CD8-positive, alpha-beta memory T cell (primary cell): ENCODE measurements around the gene PIP5K1C. TPM values are rescaled to one million over a fixed set of nuclear protein-coding genes. Genes with fewer than 3 reads are reported as not detected.

ENCODE experiments used
- CTCF ChIA-PET: fragments of 350-600 bp; sonication (Branson Sonifier 250); formaldehyde crosslinking; loops from one replicate; lab custom pipeline; 2021; ENCODE audit warnings: antibody characterized with exemption; lab: Charles Lee
- POLR2A ChIA-PET: fragments of 350-600 bp; sonication (Branson Sonifier 250); formaldehyde crosslinking; loops from one replicate; lab custom pipeline; 2021; ENCODE audit warnings: antibody characterized with exemption; lab: Charles Lee
- DNase-seq, 5 donors: peaks; one replicate each; pipeline versions ENCODE4 v3.0.0 to v3.0.0-alpha.2; 2020 to 2022; ENCODE audit warnings: mixed read lengths in 1 of 5
- H3K27ac ChIP-seq: one replicate; pipeline ENCODE4 v1.7.0; 2013; ENCODE audit warnings: low read depth, mild to moderate bottlenecking, low read length, moderate library complexity
- H3K27me3 ChIP-seq: 2 replicates; pipeline ENCODE4 v1.7.0; 2013; ENCODE audit warnings: low read length, mild to moderate bottlenecking; ENCODE audit not compliant: insufficient read depth, poor library complexity, severe bottlenecking
- H3K36me3 ChIP-seq: 2 replicates; pipeline ENCODE4 v1.7.0; 2013; ENCODE audit warnings: mild to moderate bottlenecking, low read length, moderate library complexity; ENCODE audit not compliant: insufficient read depth
- H3K4me1 ChIP-seq: 2 replicates; pipeline ENCODE4 v1.7.0; 2013; ENCODE audit warnings: mild to moderate bottlenecking, low read length, moderate library complexity; ENCODE audit not compliant: insufficient read depth
- H3K4me3 ChIP-seq: 2 replicates; pipeline ENCODE4 v1.7.0; 2013; ENCODE audit warnings: mild to moderate bottlenecking, low read length
- H3K9me3 ChIP-seq: 2 replicates; pipeline ENCODE4 v1.7.0; 2013; ENCODE audit warnings: mild to moderate bottlenecking, low read length
- H3K27ac Mint-ChIP-seq, 8 donors: one replicate each; pipeline ENCODE4 v1.8.0; 2020 to 2021; ENCODE audit warnings: mixed read lengths in 8 of 8, mild to moderate bottlenecking in 6 of 8, inconsistent platforms in 3 of 8, moderate library complexity in 3 of 8
- H3K27me3 Mint-ChIP-seq, 2 donors: one replicate each; pipeline ENCODE4 v1.8.0; 2020 to 2021; ENCODE audit warnings: mixed read lengths in 2 of 2, mild to moderate bottlenecking in 1 of 2, moderate library complexity in 1 of 2
- H3K36me3 Mint-ChIP-seq, 3 donors: one replicate each; pipeline ENCODE4 v1.8.0; 2020 to 2021; ENCODE audit warnings: mixed read lengths in 3 of 3, inconsistent platforms in 1 of 3, mild to moderate bottlenecking in 1 of 3
- H3K4me1 Mint-ChIP-seq, 3 donors: one replicate each; pipeline ENCODE4 v1.8.0; 2020 to 2021; ENCODE audit warnings: mixed read lengths in 3 of 3, inconsistent platforms in 1 of 3, mild to moderate bottlenecking in 1 of 3
- H3K4me3 Mint-ChIP-seq, 7 donors: one replicate each; pipeline ENCODE4 v1.8.0; 2020 to 2021; ENCODE audit warnings: mixed read lengths in 7 of 7, mild to moderate bottlenecking in 6 of 7, moderate library complexity in 4 of 7, inconsistent platforms in 2 of 7
- H3K9me3 Mint-ChIP-seq, 5 donors: one replicate each; pipeline ENCODE4 v1.8.0; 2020 to 2022; ENCODE audit warnings: mixed read lengths in 5 of 5, mild to moderate bottlenecking in 3 of 5, moderate library complexity in 2 of 5, inconsistent platforms in 1 of 5
- polyA plus RNA-seq: library from polyadenylated mRNA; unstranded; fragments of 300-500 nt; fragmentation: Illumina TruSeq; gene quantifications from one replicate; pipeline ENCODE4 v1.2.3, GENCODE V29; 2021
- total RNA-seq, 2 experiments: library from RNA; stranded (reverse); gene quantifications; one replicate each; pipeline ENCODE4 v1.2.3, GENCODE V29; 2021

PIP5K1C gene
- total and polyA plus RNA-seq, 3 experiments from 2014 or later: 16.0 to 27.6 (median 26.9) TPM

- peaks cover 7% of the 10 kb centered on the region for H3K4me1 ChIP-seq
- H3K9me3 ChIP-seq: no peaks in the 10 kb centered on the region
- no peak overlapping the region for H3K4me3 ChIP-seq
- no peak overlapping the region for H3K27ac ChIP-seq
- H3K36me3 ChIP-seq: no peaks in the 10 kb centered on the region
- DNase-seq: peak; percentile 67 to 82 (median 70)
- no peaks in the 10 kb centered on the region for H3K27me3 ChIP-seq
- H3K9me3 Mint-ChIP-seq: no peaks in the 10 kb centered on the region
- H3K27me3 Mint-ChIP-seq: no peaks in the 10 kb centered on the region
- H3K27ac Mint-ChIP-seq: no peak overlapping the region
- POLR2A ChIA-PET: interaction anchor here (0.6 to 1.0 kb wide), 2 partner anchors 25 to 37 kb away, joined by 3 read pairs; no protein-coding TSS in a partner anchor
- CTCF ChIA-PET: interaction anchor here (0.6 to 3.7 kb wide), 11 partner anchors 9 to 156 kb away, joined by 3 to 22 read pairs (median 4); partner anchors contain the start of genes PIP5K1C and TJP3
- peaks cover 0 to 30% (median 4%) of the 10 kb centered on the region in 3 donors for H3K4me1 Mint-ChIP-seq
- peaks cover 0 to 32% (median 2%) of the 10 kb centered on the region in 3 donors for H3K36me3 Mint-ChIP-seq
- no peak overlapping the region for H3K4me3 Mint-ChIP-seq
Measured at GRCh38 chr19:3665681-3666544, 34.4 kb downstream of the PIP5K1C start.

- ChIA-PET POLR2A (interaction anchor here (0.6 kb wide), 1 partner anchor 25 kb away, joined by 3 read pairs; no protein-coding TSS in a partner anchor), CTCF (interaction anchor here (0.6 to 3.7 kb wide), 10 partner anchors 8 to 109 kb away, joined by 3 to 22 read pairs (median 5); partner anchors contain the start of genes PIP5K1C and TJP3)
- H3K36me3 ChIP-seq: no peaks in the 10 kb centered on the region
- no peak overlapping the region for H3K4me3 ChIP-seq
- no peaks in the 10 kb centered on the region for H3K4me1 ChIP-seq
- H3K36me3 Mint-ChIP-seq: peaks cover 0 to 38% (median 2%) of the 10 kb centered on the region in 3 donors
- no peaks in the 10 kb centered on the region for H3K9me3 Mint-ChIP-seq
- no peak for DNase-seq
- no peak overlapping the region for H3K4me3 Mint-ChIP-seq
- no peaks in the 10 kb centered on the region for H3K9me3 ChIP-seq
- H3K27me3 ChIP-seq: no peaks in the 10 kb centered on the region
- H3K27me3 Mint-ChIP-seq: no peaks in the 10 kb centered on the region
- H3K27ac ChIP-seq: no peak overlapping the region
- no peak overlapping the region for H3K27ac Mint-ChIP-seq
- H3K4me1 Mint-ChIP-seq: peaks cover 0 to 21% (median 2%) of the 10 kb centered on the region in 3 donors
Measured at GRCh38 chr19:3664879-3665642, 35.2 kb downstream of the PIP5K1C start.

- Mint-ChIP-seq H3K9me3 (no peaks in the 10 kb centered on the region), H3K27ac (no peak overlapping the region), H3K4me3 (no peak overlapping the region), H3K36me3 (peaks cover 0 to 48% (median 2%) of the 10 kb centered on the region in 3 donors), H3K4me1 (peaks cover 0 to 13% (median 2%) of the 10 kb centered on the region in 3 donors), H3K27me3 (no peaks in the 10 kb centered on the region)
- H3K27ac ChIP-seq: no peak overlapping the region
- no peak overlapping the region for H3K4me3 ChIP-seq
- no peaks in the 10 kb centered on the region for H3K36me3 ChIP-seq
- POLR2A ChIA-PET: no interaction called here
- CTCF ChIA-PET: interaction anchor here (0.6 kb wide), 1 partner anchor 152 kb away, joined by 3 read pairs; no protein-coding TSS in a partner anchor
- no peaks in the 10 kb centered on the region for H3K4me1 ChIP-seq
- H3K9me3 ChIP-seq: no peaks in the 10 kb centered on the region
- H3K27me3 ChIP-seq: no peaks in the 10 kb centered on the region
- DNase-seq: no peak
Measured at GRCh38 chr19:3663838-3664237, 36.4 kb downstream of the PIP5K1C start.

DNA sequence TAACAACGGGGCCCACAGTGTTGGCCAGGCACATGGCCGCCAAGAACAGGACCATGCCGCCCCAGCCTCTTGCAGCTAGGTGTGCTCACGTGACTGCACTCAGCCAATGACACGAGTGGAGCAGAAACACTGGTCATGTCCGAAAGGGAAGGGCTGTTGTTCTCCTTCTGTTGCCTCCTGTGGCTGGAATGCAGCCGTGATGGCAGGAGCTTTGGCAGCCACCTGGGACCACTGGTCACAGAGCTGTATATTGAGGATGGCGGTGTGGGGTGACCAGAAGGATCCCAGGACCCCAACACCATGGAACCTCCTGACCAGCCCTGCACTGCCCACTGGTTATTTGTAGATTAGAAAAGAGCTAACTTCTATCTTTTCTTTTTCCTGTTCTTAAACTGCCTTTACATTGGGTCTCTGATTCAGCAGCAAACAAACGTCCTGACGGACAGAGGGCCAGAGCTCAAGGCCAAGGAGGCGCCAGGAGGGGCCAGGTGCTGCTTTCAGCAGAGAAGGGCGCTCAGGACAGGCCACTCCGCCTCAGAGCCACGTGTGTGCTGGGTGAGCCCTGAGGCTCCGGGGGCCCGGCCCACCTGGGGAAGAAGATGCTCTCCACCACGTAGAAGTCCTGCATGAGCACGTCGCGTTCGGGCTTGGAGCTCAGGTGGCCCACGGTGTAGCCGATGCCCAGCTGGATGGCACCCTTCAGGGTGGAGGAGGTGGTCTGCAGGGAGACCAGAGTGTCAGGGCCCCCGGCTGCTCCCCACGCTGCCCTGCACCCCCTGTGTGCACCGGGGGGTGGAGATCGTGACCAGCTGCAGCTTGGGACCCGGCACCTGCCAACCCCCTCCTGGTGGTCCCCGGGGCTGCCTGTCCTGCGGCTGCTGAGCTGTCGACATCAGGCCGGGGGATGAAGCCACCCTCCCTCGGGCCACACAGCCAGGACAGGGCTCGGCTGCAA, 38.7 kb downstream of the PIP5K1C start:
- Mint-ChIP-seq H3K36me3 (peaks cover 0 to 62% (median 7%) of the 10 kb centered on the region in 3 donors), H3K4me3 (no peak overlapping the region), H3K9me3 (no peaks in the 10 kb centered on the region), H3K27me3 (no peaks in the 10 kb centered on the region), H3K4me1 (peaks cover 0 to 9% (median 2%) of the 10 kb centered on the region in 3 donors), H3K27ac (no peak overlapping the region)
- Histone ChIP-seq H3K27me3 (no peaks in the 10 kb centered on the region), H3K36me3 (no peaks in the 10 kb centered on the region), H3K4me1 (no peaks in the 10 kb centered on the region), H3K9me3 (no peaks in the 10 kb centered on the region), H3K27ac (no peak overlapping the region), H3K4me3 (no peak overlapping the region)
- ChIA-PET CTCF (interaction anchor here (1.1 to 2.3 kb wide), 6 partner anchors 25 to 45 kb away, joined by 3 to 12 read pairs (median 4); partner anchors contain the start of gene PIP5K1C), POLR2A (interaction anchor here (0.5 kb wide), 1 partner anchor 120 kb away, joined by 3 read pairs; no protein-coding TSS in a partner anchor)
- no peak for DNase-seq

- Mint-ChIP-seq H3K4me3 (no peak overlapping the region), H3K9me3 (no peaks in the 10 kb centered on the region), H3K27ac (no peak overlapping the region), H3K36me3 (peaks cover 0 to 61% (median 7%) of the 10 kb centered on the region in 3 donors), H3K4me1 (peaks cover 0 to under 1% (median 0%) of the 10 kb centered on the region in 3 donors), H3K27me3 (no peaks in the 10 kb centered on the region)
- H3K27me3 ChIP-seq: no peaks in the 10 kb centered on the region
- POLR2A ChIA-PET: no interaction called here
- no peaks in the 10 kb centered on the region for H3K9me3 ChIP-seq
- no peaks in the 10 kb centered on the region for H3K36me3 ChIP-seq
- H3K4me3 ChIP-seq: no peak overlapping the region
- CTCF ChIA-PET: interaction anchor here (1.1 to 2.3 kb wide), 4 partner anchors 27 to 46 kb away, joined by 3 to 12 read pairs (median 8); partner anchors contain the start of gene PIP5K1C
- H3K27ac ChIP-seq: no peak overlapping the region
- DNase-seq: no peak
- H3K4me1 ChIP-seq: no peaks in the 10 kb centered on the region
Measured at GRCh38 chr19:3660493-3661219, 39.6 kb downstream of the PIP5K1C start.

- CTCF ChIA-PET: no interaction called here
Measured at GRCh38 chr19:3659746-3660112, 40.5 kb downstream of the PIP5K1C start.

More at GRCh38 chr19:3659746-3660112, 40.5 kb downstream of the PIP5K1C start:
- Histone ChIP-seq H3K27me3 (no peaks in the 10 kb centered on the region), H3K4me3 (no peak overlapping the region), H3K9me3 (no peaks in the 10 kb centered on the region), H3K4me1 (no peaks in the 10 kb centered on the region), H3K27ac (no peak overlapping the region), H3K36me3 (no peaks in the 10 kb centered on the region)
- Mint-ChIP-seq H3K27me3 (no peaks in the 10 kb centered on the region), H3K4me3 (no peak overlapping the region), H3K36me3 (peaks cover 0 to 63% (median 7%) of the 10 kb centered on the region in 3 donors), H3K4me1 (no peaks in the 10 kb centered on the region), H3K9me3 (no peaks in the 10 kb centered on the region), H3K27ac (no peak overlapping the region)
- POLR2A ChIA-PET: no interaction called here
- no peak for DNase-seq
